Kidney epithelial cell (primary cell): Measurements from ENCODE around the gene IFIT3. TPM values are rescaled to one million over a fixed set of nuclear protein-coding genes. Genes with fewer than 3 reads are reported as not detected.

Experiments used
- DNase-seq: peaks from one replicate; pipeline ENCODE4 v3.0.0-alpha.2; 2010; ENCODE audit warnings: low read depth
- H3K27me3 ChIP-seq: 2 replicates; pipeline ENCODE4 v1.6.0; 2011; ENCODE audit warnings: low read length; ENCODE audit not compliant: control insufficient read depth, insufficient read depth
- H3K36me3 ChIP-seq: 2 replicates; pipeline ENCODE4 v1.5.1; 2011; ENCODE audit warnings: low read length; ENCODE audit not compliant: control insufficient read depth, insufficient read depth
- H3K4me3 ChIP-seq: 2 replicates; pipeline ENCODE4 v1.5.1; 2011; ENCODE audit warnings: low read depth, mild to moderate bottlenecking, control low read depth, low read length
- total RNA-seq: library from RNA; depleted of rRNA; stranded (reverse); fragments of >200 nt; gene quantifications from 2 replicates; pipeline ENCODE4 v1.2.3, GENCODE V29; 2015
- TF ChIP-seq, protein P1 (sequence below): IDR thresholded peaks from 2 replicates; pipeline ENCODE4 v1.5.1; 2011; ENCODE audit warnings: mild to moderate bottlenecking, moderate library complexity, low read length, control low read depth, inconsistent platforms; ENCODE audit not compliant: insufficient read depth, poor library complexity, severe bottlenecking

IFIT3 gene
- total RNA-seq, 1 donor from 2014 or later: 14.8 TPM

DNA sequence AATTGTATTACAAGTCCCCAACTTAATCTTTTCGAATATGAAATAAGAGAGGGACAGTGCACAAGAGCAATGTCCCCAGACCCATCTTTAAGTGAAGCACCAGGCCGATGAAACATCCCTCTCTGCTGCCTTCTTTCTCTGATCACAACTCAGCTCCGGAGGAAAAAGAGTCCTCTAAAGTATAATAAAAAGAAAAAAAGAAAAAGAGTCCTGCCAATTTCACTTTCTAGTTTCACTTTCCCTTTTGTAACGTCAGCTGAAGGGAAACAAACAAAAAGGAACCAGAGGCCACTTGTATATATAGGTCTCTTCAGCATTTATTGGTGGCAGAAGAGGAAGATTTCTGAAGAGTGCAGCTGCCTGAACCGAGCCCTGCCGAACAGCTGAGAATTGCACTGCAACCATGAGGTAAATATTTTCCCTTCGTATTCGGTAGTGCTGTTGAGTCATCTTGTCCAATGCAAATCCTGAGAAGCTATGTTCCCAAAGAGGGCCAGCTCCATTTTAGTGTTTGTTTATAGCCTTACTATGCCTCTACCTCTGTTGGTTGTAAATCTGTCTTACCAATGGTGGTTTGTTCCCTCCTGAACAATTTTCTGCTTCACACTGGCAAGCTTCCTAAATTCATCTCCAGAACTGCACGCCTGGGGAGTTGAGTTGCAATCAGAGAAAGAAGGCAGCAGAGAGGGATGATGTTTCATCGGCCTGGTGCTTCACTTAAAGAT is 25.9 kb upstream of the IFIT3 start, which contains the start of gene IFIT2:
TSS of gene IFIT2 (plus strand) at position 326 of the 725 bp plus-strand sequence. CDS start at position 404, 78 bp downstream.
- Histone ChIP-seq H3K27me3 (no peaks in the 10 kb centered on the region), H3K36me3 (no peaks in the 10 kb centered on the region), H3K4me3 (peak within 1 kb of the TSS; percentile 26)
- DNase-seq: no peak
- TF ChIP-seq, protein P1, sequence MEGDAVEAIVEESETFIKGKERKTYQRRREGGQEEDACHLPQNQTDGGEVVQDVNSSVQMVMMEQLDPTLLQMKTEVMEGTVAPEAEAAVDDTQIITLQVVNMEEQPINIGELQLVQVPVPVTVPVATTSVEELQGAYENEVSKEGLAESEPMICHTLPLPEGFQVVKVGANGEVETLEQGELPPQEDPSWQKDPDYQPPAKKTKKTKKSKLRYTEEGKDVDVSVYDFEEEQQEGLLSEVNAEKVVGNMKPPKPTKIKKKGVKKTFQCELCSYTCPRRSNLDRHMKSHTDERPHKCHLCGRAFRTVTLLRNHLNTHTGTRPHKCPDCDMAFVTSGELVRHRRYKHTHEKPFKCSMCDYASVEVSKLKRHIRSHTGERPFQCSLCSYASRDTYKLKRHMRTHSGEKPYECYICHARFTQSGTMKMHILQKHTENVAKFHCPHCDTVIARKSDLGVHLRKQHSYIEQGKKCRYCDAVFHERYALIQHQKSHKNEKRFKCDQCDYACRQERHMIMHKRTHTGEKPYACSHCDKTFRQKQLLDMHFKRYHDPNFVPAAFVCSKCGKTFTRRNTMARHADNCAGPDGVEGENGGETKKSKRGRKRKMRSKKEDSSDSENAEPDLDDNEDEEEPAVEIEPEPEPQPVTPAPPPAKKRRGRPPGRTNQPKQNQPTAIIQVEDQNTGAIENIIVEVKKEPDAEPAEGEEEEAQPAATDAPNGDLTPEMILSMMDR: no peak

DNA sequence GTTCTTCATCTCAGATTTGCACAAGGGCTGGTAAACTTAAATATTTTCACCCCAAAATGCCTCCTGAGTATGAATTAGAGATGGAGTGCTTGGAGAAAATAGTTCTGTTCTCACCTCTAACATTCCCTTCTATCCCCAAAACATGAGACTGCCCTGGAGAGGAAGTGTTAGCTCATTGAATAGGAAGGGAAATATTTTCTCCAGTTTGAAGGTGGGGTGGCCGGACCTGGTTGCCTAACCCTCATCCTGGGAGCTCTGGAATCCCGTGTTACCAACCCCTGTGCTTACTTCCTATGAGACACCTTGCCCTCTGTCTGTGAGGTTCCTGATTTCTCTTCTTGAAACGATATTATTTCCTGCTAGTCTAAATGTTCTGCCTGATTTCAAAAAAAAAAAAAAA is 25.2 kb upstream of the IFIT3 start:
- DNase-seq: no peak
- Histone ChIP-seq H3K27me3 (no peaks in the 10 kb centered on the region), H3K36me3 (no peaks in the 10 kb centered on the region), H3K4me3 (no peak overlapping the region)
- TF ChIP-seq, protein P1: no peak

DNA sequence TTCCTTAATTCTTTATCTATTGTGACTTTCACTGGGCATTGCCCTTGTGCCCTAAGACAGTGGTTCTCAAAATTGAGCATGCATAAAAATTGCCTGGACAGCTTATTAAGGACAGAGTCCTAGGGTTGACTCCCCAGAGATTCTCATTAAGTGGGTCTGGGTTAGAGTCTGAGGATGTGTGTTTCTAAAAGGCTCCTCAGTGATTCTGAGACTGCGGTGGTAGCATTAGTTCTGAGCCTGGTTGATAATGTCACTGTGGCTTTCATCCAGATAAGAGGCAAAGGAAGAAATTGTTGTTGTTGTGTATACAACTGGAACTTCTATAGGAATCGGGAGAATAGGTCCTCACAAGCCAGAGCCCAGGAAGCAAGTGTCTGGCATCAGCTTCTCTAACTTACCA is 24.6 kb upstream of the IFIT3 start:
- no peak for DNase-seq
- H3K27me3 ChIP-seq: no peaks in the 10 kb centered on the region
- H3K4me3 ChIP-seq: no peak overlapping the region
- H3K36me3 ChIP-seq: no peaks in the 10 kb centered on the region
- TF ChIP-seq, protein P1: no peak

DNA sequence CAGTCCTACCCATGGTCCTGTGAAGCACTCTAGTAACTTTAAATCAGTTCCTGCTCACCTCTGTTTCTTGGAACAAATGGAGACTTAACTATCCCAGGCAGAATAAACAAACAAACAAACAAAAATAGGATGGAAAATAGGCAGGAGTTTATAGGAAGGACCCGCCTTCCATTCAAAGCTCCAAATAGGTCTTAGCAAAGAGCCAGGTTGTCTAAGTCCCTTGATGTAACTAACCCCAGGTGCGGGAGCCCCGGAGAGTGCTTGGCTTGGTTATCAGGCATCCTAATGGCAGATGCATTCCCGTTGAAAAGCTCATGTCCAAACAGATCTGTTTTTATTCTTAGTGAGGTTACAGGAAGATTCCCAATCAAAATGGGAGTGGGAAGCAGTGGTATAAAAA is 23.8 kb upstream of the IFIT3 start:
- no peak for DNase-seq
- H3K27me3 ChIP-seq: no peaks in the 10 kb centered on the region
- TF ChIP-seq, protein P1: no peak
- no peaks in the 10 kb centered on the region for H3K36me3 ChIP-seq
- no peak overlapping the region for H3K4me3 ChIP-seq

DNA sequence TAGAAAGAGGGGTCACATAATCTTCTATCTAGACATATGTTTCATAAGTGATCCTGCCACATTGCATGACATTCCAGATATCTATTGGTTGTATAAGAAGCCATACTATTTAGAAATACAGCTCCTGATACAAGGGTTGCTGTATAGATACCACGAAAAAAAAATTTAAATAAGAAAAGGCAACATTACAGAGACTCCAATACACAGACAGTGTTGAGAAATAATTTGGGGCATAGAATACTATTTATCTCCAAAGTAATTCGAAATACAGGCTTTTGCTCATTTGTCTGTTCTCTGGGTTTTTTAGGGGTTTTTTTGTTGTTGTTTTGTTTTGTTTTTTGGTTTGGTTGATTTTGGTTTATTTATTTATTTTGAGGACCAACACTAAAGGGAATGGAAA is 23.4 kb upstream of the IFIT3 start:
- H3K4me3 ChIP-seq: no peak overlapping the region
- no peak for DNase-seq
- TF ChIP-seq, protein P1: no peak
- no peaks in the 10 kb centered on the region for H3K36me3 ChIP-seq
- H3K27me3 ChIP-seq: no peaks in the 10 kb centered on the region

DNA sequence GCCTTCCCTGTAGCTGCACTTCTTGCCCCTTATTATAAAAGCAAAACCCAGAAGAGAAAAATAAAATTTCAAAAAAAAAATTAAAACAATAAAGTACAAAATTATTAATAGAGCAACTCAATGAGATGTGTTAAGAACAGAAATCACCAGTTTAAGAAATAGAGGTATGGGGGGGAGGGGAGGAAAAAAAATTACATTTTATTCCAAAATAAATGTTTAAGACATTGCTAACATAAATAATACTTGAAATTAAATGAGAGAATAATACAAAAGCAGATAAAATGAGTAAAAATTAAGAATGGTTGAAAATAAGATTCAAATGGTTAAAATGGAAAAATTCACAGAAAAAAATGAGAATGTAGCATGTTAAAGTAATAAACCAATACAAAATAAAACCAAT is 22.9 kb upstream of the IFIT3 start:
- Histone ChIP-seq H3K27me3 (no peaks in the 10 kb centered on the region), H3K4me3 (no peak overlapping the region), H3K36me3 (no peaks in the 10 kb centered on the region)
- TF ChIP-seq, protein P1: no peak
- no peak for DNase-seq
